IMR-90 (cell line): Measurements from ENCODE around the gene DOCK9. TPM values are rescaled to one million over a fixed set of nuclear protein-coding genes. Genes with fewer than 3 reads are reported as not detected.

Experiments
- ATAC-seq: fragments of 200-7000 bp; cut with Tn5 transposase; 2 replicates; pipeline ENCODE4 v1.9.1; 2020; ENCODE audit warnings: low read depth, mild to moderate bottlenecking, moderate library complexity
- BruUV-seq: library from RNA; stranded (reverse); fragments of 400-500 nt; replicated peaks from 2 replicates; lab custom pipeline; 2021; lab: Mats Ljungman, UMichigan
- CTCF ChIA-PET: fragments of 300-600 bp; formaldehyde crosslinking; extraction: SDS; loops from one replicate; lab custom pipeline; 2021; ENCODE audit warnings: antibody characterized with exemption; lab: Yijun Ruan, JAX
- POLR2A ChIA-PET: fragments of 300-600 bp; sonication (Branson Sonifier 250); formaldehyde crosslinking; loops from one replicate; lab custom pipeline; 2022; ENCODE audit warnings: antibody characterized with exemption; ENCODE audit not compliant: unreplicated experiment; lab: Charles Lee
- DNase-seq: peaks from one replicate; pipeline ENCODE4 v3.0.0; 2013
- H2AFZ ChIP-seq: replicated peaks from 2 replicates; pipeline ENCODE3; 2013; ENCODE audit warnings: low read length, mild to moderate bottlenecking; ENCODE audit not compliant: poor library complexity
- H2AK5ac ChIP-seq: 2 replicates; pipeline ENCODE4 v1.6.1; 2013; ENCODE audit warnings: low read depth, low read length, inconsistent platforms
- H2AK9ac ChIP-seq: replicated peaks from 2 replicates; pipeline ENCODE3; 2013; ENCODE audit warnings: mild to moderate bottlenecking, low read depth, low read length, moderate library complexity; ENCODE audit not compliant: poor library complexity
- H2BK120ac ChIP-seq: 2 replicates; pipeline ENCODE4 v1.6.1; 2013; ENCODE audit warnings: low read depth, low read length, inconsistent platforms
- H2BK15ac ChIP-seq: 3 replicates; pipeline ENCODE4 v1.6.1; 2013; ENCODE audit warnings: low read depth, low read length, inconsistent platforms
- H2BK20ac ChIP-seq: 2 replicates; pipeline ENCODE4 v1.6.1; 2013; ENCODE audit warnings: low read depth, mild to moderate bottlenecking, inconsistent platforms, low read length, moderate library complexity
- H2BK5ac ChIP-seq: 2 replicates; pipeline ENCODE4 v1.6.1; 2013; ENCODE audit warnings: mild to moderate bottlenecking, low read depth, low read length, inconsistent platforms; ENCODE audit not compliant: poor library complexity, severe bottlenecking
- H3K14ac ChIP-seq: replicated peaks from 2 replicates; pipeline ENCODE4 v1.6.1; 2013; ENCODE audit warnings: low read depth, low read length, inconsistent platforms
- H3K18ac ChIP-seq: 2 replicates; pipeline ENCODE4 v1.6.1; 2013; ENCODE audit warnings: low read depth, low read length, control low read depth
- H3K23ac ChIP-seq: 2 replicates; pipeline ENCODE4 v1.6.1; 2013; ENCODE audit warnings: low read depth, low read length, inconsistent platforms
- H3K27ac ChIP-seq: 2 replicates; pipeline ENCODE4 v1.5.1; 2013; ENCODE audit warnings: mild to moderate bottlenecking, control low read depth, low read length; ENCODE audit not compliant: insufficient read depth
- H3K27me3 ChIP-seq: 2 replicates; pipeline ENCODE4 v1.6.1; 2013; ENCODE audit warnings: low read length; ENCODE audit not compliant: control insufficient read depth, insufficient read depth
- H3K36me3 ChIP-seq: 2 replicates; pipeline ENCODE4 v1.6.1; 2013; ENCODE audit warnings: low read length, mixed read lengths; ENCODE audit not compliant: control insufficient read depth, insufficient read depth
- H3K4ac ChIP-seq: 2 replicates; pipeline ENCODE4 v1.6.1; 2013; ENCODE audit warnings: low read depth, low read length, inconsistent platforms
- H3K4me1 ChIP-seq: 2 replicates; pipeline ENCODE4 v1.6.1; 2013; ENCODE audit warnings: low read length, mixed read lengths; ENCODE audit not compliant: control insufficient read depth, insufficient read depth
- H3K4me2 ChIP-seq: 2 replicates; pipeline ENCODE4 v1.6.1; 2013; ENCODE audit warnings: low read depth, mild to moderate bottlenecking, control low read depth, low read length, moderate library complexity
- H3K4me3 ChIP-seq: 2 replicates; pipeline ENCODE4 v1.5.1; 2013; ENCODE audit warnings: low read depth, mild to moderate bottlenecking, control low read depth, low read length, moderate library complexity; ENCODE audit not compliant: insufficient read depth
- H3K56ac ChIP-seq: 2 replicates; pipeline ENCODE4 v1.6.1; 2013; ENCODE audit warnings: low read length, inconsistent platforms; ENCODE audit not compliant: insufficient read depth; ENCODE audit errors: extremely low read depth
- H3K79me1 ChIP-seq, 2 experiments: 2 replicates each; pipeline ENCODE4 v1.6.1; 2013; ENCODE audit warnings: low read length in 2 of 2, inconsistent platforms in 1 of 2, low read depth in 1 of 2
- H3K9ac ChIP-seq: 2 replicates; pipeline ENCODE4 v1.6.1; 2013; ENCODE audit warnings: low read depth, low read length, control low read depth
- H3K9me1 ChIP-seq: 2 replicates; pipeline ENCODE4 v1.6.1; 2013; ENCODE audit warnings: low read length, inconsistent platforms; ENCODE audit not compliant: insufficient read depth
- H3K9me3 ChIP-seq: 2 replicates; pipeline ENCODE4 v1.6.1; 2013; ENCODE audit warnings: low read length; ENCODE audit not compliant: control insufficient read depth, insufficient read depth
- H4K20me1 ChIP-seq: 2 replicates; pipeline ENCODE4 v1.6.1; 2013; ENCODE audit warnings: low read length, inconsistent platforms; ENCODE audit not compliant: insufficient read depth
- H4K5ac ChIP-seq: 2 replicates; pipeline ENCODE4 v1.6.1; 2013; ENCODE audit warnings: mild to moderate bottlenecking, low read depth, low read length, control low read depth
- H4K8ac ChIP-seq, 2 experiments: 2 replicates each; pipeline ENCODE4 v1.6.1; 2013; ENCODE audit warnings: low read depth in 2 of 2, low read length in 2 of 2, control low read depth in 1 of 2, inconsistent platforms in 1 of 2
- H4K91ac ChIP-seq: 2 replicates; pipeline ENCODE4 v1.6.1; 2013; ENCODE audit warnings: low read depth, low read length, inconsistent platforms; ENCODE audit not compliant: insufficient read depth
- CEBPB ChIP-seq: IDR thresholded peaks from 2 replicates; pipeline ENCODE4 v1.6.1; 2012; ENCODE audit warnings: low read depth, low read length, improper control_type of control experiment
- FOS ChIP-seq: fragments of 150-350 bp; IDR thresholded peaks from 2 replicates; pipeline ENCODE4 v1.6.1; 2016; ENCODE audit warnings: low read depth, low read length
- MAZ ChIP-seq: IDR thresholded peaks from 2 replicates; pipeline ENCODE4 v1.6.1; 2012; ENCODE audit warnings: low read depth, mild to moderate bottlenecking, low read length, improper control_type of control experiment, moderate library complexity, borderline replicate concordance
- NFE2L2 ChIP-seq: fragments of 150-350 bp; IDR thresholded peaks from 2 replicates; pipeline ENCODE4 v1.6.1; 2016; ENCODE audit warnings: low read depth, mild to moderate bottlenecking, low read length
- POLR2A ChIP-seq: IDR thresholded peaks from 2 replicates; pipeline ENCODE4 v1.6.1; 2012; ENCODE audit warnings: mild to moderate bottlenecking, low read depth, low read length
- whole genome bisulfite sequencing, 2 experiments: methylation state at CpG; one replicate each; pipeline versions ENCODE4 v1.1.5 to v1.1.7; 2013; ENCODE audit warnings: missing lambda C conversion rate in 2 of 2; ENCODE audit not compliant: insufficient read length in 1 of 2; ENCODE audit errors: extremely low coverage in 2 of 2; 5-methylcytosine and 5-hydroxymethylcytosine counted together
- dilution Hi-C: fragments of 300-500 bp; cut with HindIII; formaldehyde crosslinking; loops from one replicate; pipeline ENCODE4 v1.14.3; 2018; ENCODE audit warnings: low sequenced_read_pairs; ENCODE audit not compliant: unreplicated experiment
- in situ Hi-C: fragments of 300-500 bp; cut with MboI; formaldehyde crosslinking; loops from 3 replicates; pipeline ENCODE4 v1.14.3; 2019; ENCODE audit warnings: low sequenced_read_pairs, inconsistent platforms, mixed read lengths
- intact Hi-C: fragments of 100-400 bp; cut with micrococcal nuclease; formaldehyde crosslinking; loops from 2 replicates; pipeline ENCODE4 v1.10.0; 2022
- polyA plus RNA-seq, 3 experiments: library from polyadenylated mRNA; depleted of rRNA; stranded (reverse); fragments of >200 nt; gene quantifications; 2 replicates each; pipeline ENCODE4 v1.2.3, GENCODE V29; 2012; ENCODE audit warnings: low replicate concordance in 1 of 3
- total RNA-seq: library from RNA; depleted of rRNA; stranded (reverse); fragments of >200 nt; gene quantifications from 2 replicates; pipeline ENCODE4 v1.2.3, GENCODE V29; 2012

DOCK9 gene
- total and polyA plus RNA-seq, 2 of the 4 experiments (the other 2 are of a cell fraction): 4.8 to 7.2 TPM

GRCh38 chr13:98959786-98960605, 17.9 kb downstream of the DOCK9 start (continued):
- no peak for TF ChIP-seq NFE2L2

GRCh38 chr13:98959291-98959690, 18.6 kb downstream of the DOCK9 start:
- Histone ChIP-seq H2BK120ac (no peak overlapping the region), H3K18ac (no peak overlapping the region), H2BK15ac (no peak overlapping the region), H3K79me1 (peaks cover 0 to 19% of the 10 kb centered on the region in 2 experiments; a peak in 1 of 4 replicates), H3K4ac (no peak overlapping the region), H3K27me3 (no peaks in the 10 kb centered on the region), H2BK5ac (no peak overlapping the region), H2BK20ac (no peak overlapping the region), H3K27ac (no peak overlapping the region), H4K20me1 (no peaks in the 10 kb centered on the region), H2AK9ac (no peak overlapping the region), H4K5ac (no peak overlapping the region), H2AK5ac (no peak overlapping the region), H2AFZ (no peak overlapping the region), H3K9ac (no peak overlapping the region), H4K91ac (no peak overlapping the region), H3K9me3 (no peaks in the 10 kb centered on the region), H3K9me1 (no peaks in the 10 kb centered on the region; the same call in 1 of the 2 replicates), H3K14ac (no peak overlapping the region), H3K4me3 (no peak overlapping the region), H3K56ac (no peak overlapping the region), H3K4me1 (no peaks in the 10 kb centered on the region), H4K8ac (no peak overlapping the region), H3K4me2 (no peak overlapping the region), H3K36me3 (no peaks in the 10 kb centered on the region), H3K23ac (no peak overlapping the region)
- POLR2A ChIA-PET: no interaction called here
- intact Hi-C loops: no loop called here
- no TSS peak for BruUV-seq
- no peak for DNase-seq
- 88% methylated on average over 1 of the region's 2 CpGs; no CpG with 5 or more reads in 1 of the 2 experiments for WGBS, 2 experiments
- in situ Hi-C loops: no loop called here
- dilution Hi-C loops: no loop called here
- TF ChIP-seq POLR2A (no peak), CEBPB (no peak), NFE2L2 (no peak), FOS (no peak), MAZ (no peak)
- ATAC-seq: no peak
- CTCF ChIA-PET: no interaction called here
